HEK293 (cell line): Measurements from ENCODE around the gene RPS19BP1.

Experiments used
- HOXA7 ChIP-seq: sonication (generic); formaldehyde crosslinking; IDR thresholded peaks from 2 replicates; pipeline ENCODE4 v1.8.1; 2022; ENCODE audit warnings: missing genetic modification reagents, borderline replicate concordance
- KLF9 ChIP-seq: fragments of 450-650 bp; formaldehyde crosslinking; IDR thresholded peaks from 2 replicates; pipeline ENCODE4 v1.5.1; 2016; ENCODE audit warnings: missing biosample characterization, missing genetic modification characterization, low read depth
- SP7 ChIP-seq: fragments of 450-650 bp; formaldehyde crosslinking; IDR thresholded peaks from 2 replicates; pipeline ENCODE4 v1.5.1; 2016; ENCODE audit warnings: missing biosample characterization, missing genetic modification characterization
- TRIM28 ChIP-seq: IDR thresholded peaks from 2 replicates; pipeline ENCODE4 v1.6.1; 2011; ENCODE audit warnings: low read length, control low read depth, borderline replicate concordance
- ZBTB17 ChIP-seq: fragments of 450-650 bp; formaldehyde crosslinking; IDR thresholded peaks from 2 replicates; pipeline ENCODE4 v1.5.1; 2016; ENCODE audit warnings: missing biosample characterization, missing genetic modification characterization
- ZBTB48 ChIP-seq: fragments of 450-650 bp; formaldehyde crosslinking; IDR thresholded peaks from 2 replicates; pipeline ENCODE4 v1.5.1; 2016; ENCODE audit warnings: missing biosample characterization, missing genetic modification characterization
- ZBTB8A ChIP-seq: fragments of 450-650 bp; formaldehyde crosslinking; IDR thresholded peaks from 2 replicates; pipeline ENCODE4 v1.5.1; 2016; ENCODE audit warnings: missing biosample characterization, missing genetic modification characterization
- ZEB2 ChIP-seq: fragments of 450-650 bp; formaldehyde crosslinking; IDR thresholded peaks from 2 replicates; pipeline ENCODE4 v1.5.1; 2016; ENCODE audit warnings: missing biosample characterization, missing genetic modification characterization
- ZFP69B ChIP-seq: fragments of 450-650 bp; formaldehyde crosslinking; IDR thresholded peaks from 2 replicates; pipeline ENCODE4 v1.5.1; 2016; ENCODE audit warnings: missing biosample characterization, missing genetic modification characterization
- ZNF121 ChIP-seq: fragments of 450-650 bp; formaldehyde crosslinking; IDR thresholded peaks from 2 replicates; pipeline ENCODE4 v1.5.1; 2016; ENCODE audit warnings: missing biosample characterization, missing genetic modification characterization
- ZNF157 ChIP-seq: fragments of 450-650 bp; formaldehyde crosslinking; IDR thresholded peaks from 2 replicates; pipeline ENCODE4 v1.5.1; 2016; ENCODE audit warnings: missing biosample characterization, missing genetic modification characterization
- ZNF292 ChIP-seq: fragments of 450-650 bp; formaldehyde crosslinking; IDR thresholded peaks from 2 replicates; pipeline ENCODE4 v1.5.1; 2016; ENCODE audit warnings: low read depth, missing biosample characterization, missing genetic modification characterization, borderline replicate concordance
- ZNF324 ChIP-seq: fragments of 450-650 bp; formaldehyde crosslinking; IDR thresholded peaks from 2 replicates; pipeline ENCODE4 v1.5.1; 2016; ENCODE audit warnings: missing biosample characterization, missing genetic modification characterization
- ZNF335 ChIP-seq: fragments of 450-650 bp; formaldehyde crosslinking; conservative IDR thresholded peaks from 2 replicates; pipeline ENCODE4 v1.5.1; 2016; ENCODE audit warnings: missing biosample characterization, missing genetic modification characterization
- ZNF394 ChIP-seq: fragments of 450-650 bp; formaldehyde crosslinking; IDR thresholded peaks from 2 replicates; pipeline ENCODE4 v1.5.1; 2016; ENCODE audit warnings: missing biosample characterization, missing genetic modification characterization, mild to moderate bottlenecking, moderate library complexity, borderline replicate concordance
- ZNF621 ChIP-seq: fragments of 450-650 bp; formaldehyde crosslinking; IDR thresholded peaks from 2 replicates; pipeline ENCODE4 v1.5.1; 2017; ENCODE audit warnings: missing biosample characterization, missing genetic modification characterization
- ZNF658 ChIP-seq: fragments of 450-650 bp; formaldehyde crosslinking; IDR thresholded peaks from 2 replicates; pipeline ENCODE4; 2016; ENCODE audit warnings: missing biosample characterization, missing genetic modification characterization
- ZNF660 ChIP-seq: fragments of 450-650 bp; IDR thresholded peaks from 2 replicates; pipeline ENCODE4 v1.5.1; 2018; ENCODE audit warnings: missing biosample characterization, mild to moderate bottlenecking, missing genetic modification characterization
- TF ChIP-seq, protein P1 (sequence below): fragments of 450-650 bp; formaldehyde crosslinking; IDR thresholded peaks from 2 replicates; pipeline ENCODE4 v1.5.1; 2016; ENCODE audit warnings: missing biosample characterization, missing genetic modification characterization
- TF ChIP-seq, protein P2 (sequence below): fragments of 450-650 bp; formaldehyde crosslinking; IDR thresholded peaks from 2 replicates; pipeline ENCODE4 v1.5.1; 2016; ENCODE audit warnings: missing biosample characterization, missing genetic modification characterization
- TF ChIP-seq, protein P3 (sequence below): fragments of 450-650 bp; formaldehyde crosslinking; IDR thresholded peaks from 2 replicates; pipeline ENCODE4 v1.5.1; 2017; ENCODE audit warnings: missing biosample characterization, mild to moderate bottlenecking, missing genetic modification characterization, moderate library complexity
- TF ChIP-seq, protein P4 (sequence below): fragments of 450-650 bp; formaldehyde crosslinking; conservative IDR thresholded peaks from 2 replicates; pipeline ENCODE4 v1.5.1; 2016; ENCODE audit warnings: low read depth, missing biosample characterization, missing genetic modification characterization
- TF ChIP-seq, protein P5 (sequence below): fragments of 450-650 bp; formaldehyde crosslinking; IDR thresholded peaks from 2 replicates; pipeline ENCODE4 v1.5.1; 2016; ENCODE audit warnings: missing biosample characterization, missing genetic modification characterization
- TF ChIP-seq, protein P6 (sequence below): fragments of 450-650 bp; formaldehyde crosslinking; IDR thresholded peaks from 2 replicates; pipeline ENCODE4 v1.5.1; 2016; ENCODE audit warnings: missing biosample characterization, missing genetic modification characterization
- TF ChIP-seq, protein P7 (sequence below): fragments of 450-650 bp; formaldehyde crosslinking; IDR thresholded peaks from 2 replicates; pipeline ENCODE4 v1.5.1; 2016; ENCODE audit warnings: missing biosample characterization, missing genetic modification characterization

The RPS19BP1 gene

DNA sequence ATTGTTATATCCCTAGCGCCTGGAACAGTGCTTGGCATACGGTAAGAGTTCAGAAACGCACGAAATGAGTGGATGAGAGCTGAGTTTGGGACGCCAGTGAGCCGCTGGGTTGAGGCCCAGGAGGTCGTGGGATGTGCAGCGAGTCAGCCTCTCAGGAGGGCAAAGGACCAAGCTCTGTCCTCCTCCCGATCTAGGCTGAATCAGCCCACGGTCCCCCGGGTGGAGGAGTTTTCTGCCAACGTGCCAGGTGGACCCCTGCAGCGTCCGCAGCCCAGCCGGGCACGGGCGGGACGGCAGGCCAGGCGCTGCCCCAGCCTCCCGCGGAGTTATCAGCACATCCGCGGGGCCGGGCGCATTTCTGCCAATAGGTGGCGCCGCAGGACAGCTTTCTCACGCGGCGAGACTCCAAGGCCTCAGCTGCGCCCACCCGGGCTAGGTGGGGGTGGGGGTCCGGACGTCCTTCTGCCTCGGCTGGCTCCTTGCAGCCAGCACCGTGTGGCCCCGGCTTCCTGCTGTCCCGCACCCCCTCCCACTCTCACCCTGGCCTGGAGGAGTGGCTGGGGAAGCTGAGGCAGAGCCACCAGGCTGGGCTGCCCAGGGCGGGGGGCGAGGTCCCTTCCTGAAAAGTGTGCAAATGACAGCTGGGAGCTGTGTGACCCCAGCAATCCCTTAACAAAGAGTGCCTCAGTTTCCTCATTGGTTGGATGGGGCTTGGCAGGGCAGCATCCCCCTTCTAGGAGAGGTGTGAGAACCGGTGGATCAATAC lies 2.2 kb upstream of the RPS19BP1 start (continued):
- TF ChIP-seq ZNF121 (tag by site-specific recombination) = no peak
- no peak for TF ChIP-seq HOXA7 (CRISPR knock-in tag)
- TF ChIP-seq ZBTB17 (tag by site-specific recombination) = peak; percentile 45; the same call in 1 of the 2 replicates
- TF ChIP-seq ZNF394 = peak; percentile 54; the same call in 1 of the 2 replicates
- no peak for TF ChIP-seq ZNF658 (tag by site-specific recombination)
- TF ChIP-seq, protein P1, sequence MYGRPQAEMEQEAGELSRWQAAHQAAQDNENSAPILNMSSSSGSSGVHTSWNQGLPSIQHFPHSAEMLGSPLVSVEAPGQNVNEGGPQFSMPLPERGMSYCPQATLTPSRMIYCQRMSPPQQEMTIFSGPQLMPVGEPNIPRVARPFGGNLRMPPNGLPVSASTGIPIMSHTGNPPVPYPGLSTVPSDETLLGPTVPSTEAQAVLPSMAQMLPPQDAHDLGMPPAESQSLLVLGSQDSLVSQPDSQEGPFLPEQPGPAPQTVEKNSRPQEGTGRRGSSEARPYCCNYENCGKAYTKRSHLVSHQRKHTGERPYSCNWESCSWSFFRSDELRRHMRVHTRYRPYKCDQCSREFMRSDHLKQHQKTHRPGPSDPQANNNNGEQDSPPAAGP (tag by site-specific recombination) = peak; percentile 83
- TF ChIP-seq ZNF292 (tag by site-specific recombination) = no peak
- no peak for TF ChIP-seq TRIM28
- peak; percentile 74 for TF ChIP-seq SP7 (tag by site-specific recombination)
- TF ChIP-seq ZNF660 (tag by site-specific recombination) = peak; percentile 73
- peak; percentile 72; the same call in 1 of the 2 replicates for TF ChIP-seq ZFP69B (tag by site-specific recombination)
- TF ChIP-seq, protein P2, sequence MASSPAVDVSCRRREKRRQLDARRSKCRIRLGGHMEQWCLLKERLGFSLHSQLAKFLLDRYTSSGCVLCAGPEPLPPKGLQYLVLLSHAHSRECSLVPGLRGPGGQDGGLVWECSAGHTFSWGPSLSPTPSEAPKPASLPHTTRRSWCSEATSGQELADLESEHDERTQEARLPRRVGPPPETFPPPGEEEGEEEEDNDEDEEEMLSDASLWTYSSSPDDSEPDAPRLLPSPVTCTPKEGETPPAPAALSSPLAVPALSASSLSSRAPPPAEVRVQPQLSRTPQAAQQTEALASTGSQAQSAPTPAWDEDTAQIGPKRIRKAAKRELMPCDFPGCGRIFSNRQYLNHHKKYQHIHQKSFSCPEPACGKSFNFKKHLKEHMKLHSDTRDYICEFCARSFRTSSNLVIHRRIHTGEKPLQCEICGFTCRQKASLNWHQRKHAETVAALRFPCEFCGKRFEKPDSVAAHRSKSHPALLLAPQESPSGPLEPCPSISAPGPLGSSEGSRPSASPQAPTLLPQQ (tag by site-specific recombination) = peak; percentile 76
- peak; percentile 81 for TF ChIP-seq ZNF335 (tag by site-specific recombination)
- peak; percentile 89 for TF ChIP-seq ZNF324 (tag by site-specific recombination)
- TF ChIP-seq, protein P3, sequence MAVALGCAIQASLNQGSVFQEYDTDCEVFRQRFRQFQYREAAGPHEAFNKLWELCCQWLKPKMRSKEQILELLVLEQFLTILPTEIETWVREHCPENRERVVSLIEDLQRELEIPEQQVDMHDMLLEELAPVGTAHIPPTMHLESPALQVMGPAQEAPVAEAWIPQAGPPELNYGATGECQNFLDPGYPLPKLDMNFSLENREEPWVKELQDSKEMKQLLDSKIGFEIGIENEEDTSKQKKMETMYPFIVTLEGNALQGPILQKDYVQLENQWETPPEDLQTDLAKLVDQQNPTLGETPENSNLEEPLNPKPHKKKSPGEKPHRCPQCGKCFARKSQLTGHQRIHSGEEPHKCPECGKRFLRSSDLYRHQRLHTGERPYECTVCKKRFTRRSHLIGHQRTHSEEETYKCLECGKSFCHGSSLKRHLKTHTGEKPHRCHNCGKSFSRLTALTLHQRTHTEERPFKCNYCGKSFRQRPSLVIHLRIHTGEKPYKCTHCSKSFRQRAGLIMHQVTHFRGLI (tag by site-specific recombination) = peak; percentile 95
- TF ChIP-seq, protein P4, sequence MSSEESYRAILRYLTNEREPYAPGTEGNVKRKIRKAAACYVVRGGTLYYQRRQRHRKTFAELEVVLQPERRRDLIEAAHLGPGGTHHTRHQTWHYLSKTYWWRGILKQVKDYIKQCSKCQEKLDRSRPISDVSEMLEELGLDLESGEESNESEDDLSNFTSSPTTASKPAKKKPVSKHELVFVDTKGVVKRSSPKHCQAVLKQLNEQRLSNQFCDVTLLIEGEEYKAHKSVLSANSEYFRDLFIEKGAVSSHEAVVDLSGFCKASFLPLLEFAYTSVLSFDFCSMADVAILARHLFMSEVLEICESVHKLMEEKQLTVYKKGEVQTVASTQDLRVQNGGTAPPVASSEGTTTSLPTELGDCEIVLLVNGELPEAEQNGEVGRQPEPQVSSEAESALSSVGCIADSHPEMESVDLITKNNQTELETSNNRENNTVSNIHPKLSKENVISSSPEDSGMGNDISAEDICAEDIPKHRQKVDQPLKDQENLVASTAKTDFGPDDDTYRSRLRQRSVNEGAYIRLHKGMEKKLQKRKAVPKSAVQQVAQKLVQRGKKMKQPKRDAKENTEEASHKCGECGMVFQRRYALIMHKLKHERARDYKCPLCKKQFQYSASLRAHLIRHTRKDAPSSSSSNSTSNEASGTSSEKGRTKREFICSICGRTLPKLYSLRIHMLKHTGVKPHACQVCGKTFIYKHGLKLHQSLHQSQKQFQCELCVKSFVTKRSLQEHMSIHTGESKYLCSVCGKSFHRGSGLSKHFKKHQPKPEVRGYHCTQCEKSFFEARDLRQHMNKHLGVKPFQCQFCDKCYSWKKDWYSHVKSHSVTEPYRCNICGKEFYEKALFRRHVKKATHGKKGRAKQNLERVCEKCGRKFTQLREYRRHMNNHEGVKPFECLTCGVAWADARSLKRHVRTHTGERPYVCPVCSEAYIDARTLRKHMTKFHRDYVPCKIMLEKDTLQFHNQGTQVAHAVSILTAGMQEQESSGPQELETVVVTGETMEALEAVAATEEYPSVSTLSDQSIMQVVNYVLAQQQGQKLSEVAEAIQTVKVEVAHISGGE (tag by site-specific recombination) = no peak; the same call in 1 of the 2 replicates
- TF ChIP-seq ZBTB8A (tag by site-specific recombination) = peak; percentile 86
- TF ChIP-seq, protein P5, sequence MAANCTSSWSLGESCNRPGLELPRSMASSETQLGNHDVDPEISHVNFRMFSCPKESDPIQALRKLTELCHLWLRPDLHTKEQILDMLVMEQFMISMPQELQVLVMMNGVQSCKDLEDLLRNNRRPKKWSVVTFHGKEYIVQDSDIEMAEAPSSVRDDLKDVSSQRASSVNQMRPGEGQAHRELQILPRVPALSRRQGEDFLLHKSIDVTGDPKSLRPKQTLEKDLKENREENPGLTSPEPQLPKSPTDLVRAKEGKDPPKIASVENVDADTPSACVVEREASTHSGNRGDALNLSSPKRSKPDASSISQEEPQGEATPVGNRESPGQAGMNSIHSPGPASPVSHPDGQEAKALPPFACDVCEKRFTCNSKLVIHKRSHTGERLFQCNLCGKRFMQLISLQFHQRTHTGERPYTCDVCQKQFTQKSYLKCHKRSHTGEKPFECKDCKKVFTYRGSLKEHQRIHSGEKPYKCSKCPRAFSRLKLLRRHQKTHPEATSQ (tag by site-specific recombination) = 0 out of 2 replicates have a peak, but pooled peaks have one; percentile 71
- TF ChIP-seq ZNF621 (tag by site-specific recombination) = no peak
- TF ChIP-seq, protein P6, sequence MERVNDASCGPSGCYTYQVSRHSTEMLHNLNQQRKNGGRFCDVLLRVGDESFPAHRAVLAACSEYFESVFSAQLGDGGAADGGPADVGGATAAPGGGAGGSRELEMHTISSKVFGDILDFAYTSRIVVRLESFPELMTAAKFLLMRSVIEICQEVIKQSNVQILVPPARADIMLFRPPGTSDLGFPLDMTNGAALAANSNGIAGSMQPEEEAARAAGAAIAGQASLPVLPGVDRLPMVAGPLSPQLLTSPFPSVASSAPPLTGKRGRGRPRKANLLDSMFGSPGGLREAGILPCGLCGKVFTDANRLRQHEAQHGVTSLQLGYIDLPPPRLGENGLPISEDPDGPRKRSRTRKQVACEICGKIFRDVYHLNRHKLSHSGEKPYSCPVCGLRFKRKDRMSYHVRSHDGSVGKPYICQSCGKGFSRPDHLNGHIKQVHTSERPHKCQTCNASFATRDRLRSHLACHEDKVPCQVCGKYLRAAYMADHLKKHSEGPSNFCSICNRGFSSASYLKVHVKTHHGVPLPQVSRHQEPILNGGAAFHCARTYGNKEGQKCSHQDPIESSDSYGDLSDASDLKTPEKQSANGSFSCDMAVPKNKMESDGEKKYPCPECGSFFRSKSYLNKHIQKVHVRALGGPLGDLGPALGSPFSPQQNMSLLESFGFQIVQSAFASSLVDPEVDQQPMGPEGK (tag by site-specific recombination) = peak; percentile 91
- TF ChIP-seq ZNF157 (tag by site-specific recombination) = no peak
- peak; percentile 83 for TF ChIP-seq ZEB2
- peak; percentile 36; the same call in 1 of the 2 replicates for TF ChIP-seq KLF9
- TF ChIP-seq ZBTB48 (tag by site-specific recombination) = peak; percentile 16; the same call in 1 of the 2 replicates
- TF ChIP-seq, protein P7, sequence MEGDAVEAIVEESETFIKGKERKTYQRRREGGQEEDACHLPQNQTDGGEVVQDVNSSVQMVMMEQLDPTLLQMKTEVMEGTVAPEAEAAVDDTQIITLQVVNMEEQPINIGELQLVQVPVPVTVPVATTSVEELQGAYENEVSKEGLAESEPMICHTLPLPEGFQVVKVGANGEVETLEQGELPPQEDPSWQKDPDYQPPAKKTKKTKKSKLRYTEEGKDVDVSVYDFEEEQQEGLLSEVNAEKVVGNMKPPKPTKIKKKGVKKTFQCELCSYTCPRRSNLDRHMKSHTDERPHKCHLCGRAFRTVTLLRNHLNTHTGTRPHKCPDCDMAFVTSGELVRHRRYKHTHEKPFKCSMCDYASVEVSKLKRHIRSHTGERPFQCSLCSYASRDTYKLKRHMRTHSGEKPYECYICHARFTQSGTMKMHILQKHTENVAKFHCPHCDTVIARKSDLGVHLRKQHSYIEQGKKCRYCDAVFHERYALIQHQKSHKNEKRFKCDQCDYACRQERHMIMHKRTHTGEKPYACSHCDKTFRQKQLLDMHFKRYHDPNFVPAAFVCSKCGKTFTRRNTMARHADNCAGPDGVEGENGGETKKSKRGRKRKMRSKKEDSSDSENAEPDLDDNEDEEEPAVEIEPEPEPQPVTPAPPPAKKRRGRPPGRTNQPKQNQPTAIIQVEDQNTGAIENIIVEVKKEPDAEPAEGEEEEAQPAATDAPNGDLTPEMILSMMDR = peak; percentile 99
